ENCODE results near the gene PPM1H.

The PPM1H gene

GRCh38 chr12:62915204-62915529 lies 19.8 kb downstream of the PPM1H start:
- no peak overlapping the region for H3K4me3 ChIP-seq (ENCODE audit: low read depth, low read length)
- TF ChIP-seq CTCF (IDR thresholded peaks at IDR 0.05; ENCODE audit: borderline replicate concordance, insufficient read depth, low read depth, low read length): no peak

GRCh38 chr12:62914443-62915203 lies 20.3 kb downstream of the PPM1H start:
- no peak for TF ChIP-seq CTCF (IDR thresholded peaks at IDR 0.05; ENCODE audit: borderline replicate concordance, insufficient read depth, low read depth, low read length)

GRCh38 chr12:62913380-62913779 lies 21.6 kb downstream of the PPM1H start:
- no peak for TF ChIP-seq CTCF (IDR thresholded peaks at IDR 0.05; ENCODE audit: borderline replicate concordance, insufficient read depth, low read depth, low read length)
- no peak overlapping the region for H3K4me3 ChIP-seq (ENCODE audit: low read depth, low read length)

More at GRCh38 chr12:62914443-62915203, 20.3 kb downstream of the PPM1H start:
- no peak overlapping the region for H3K4me3 ChIP-seq (ENCODE audit: low read depth, low read length)

GRCh38 chr12:62912644-62913043 lies 22.3 kb downstream of the PPM1H start:
- no peak for TF ChIP-seq CTCF (IDR thresholded peaks at IDR 0.05; ENCODE audit: borderline replicate concordance, insufficient read depth, low read depth, low read length)
- no peak overlapping the region for H3K4me3 ChIP-seq (ENCODE audit: low read depth, low read length)

- TF ChIP-seq CTCF (IDR thresholded peaks at IDR 0.05; ENCODE audit: borderline replicate concordance, insufficient read depth, low read depth, low read length): no peak
- H3K4me3 ChIP-seq (ENCODE audit: low read depth, low read length): no peak overlapping the region
Measured at GRCh38 chr12:62911286-62911685, 23.7 kb downstream of the PPM1H start.

GRCh38 chr12:62910549-62911169 lies 24.3 kb downstream of the PPM1H start:
- TF ChIP-seq CTCF (IDR thresholded peaks at IDR 0.05; ENCODE audit: borderline replicate concordance, insufficient read depth, low read depth, low read length): no peak
- no peak overlapping the region for H3K4me3 ChIP-seq (ENCODE audit: low read depth, low read length)

- H3K4me3 ChIP-seq (ENCODE audit: low read depth, low read length): no peak overlapping the region
- no peak for TF ChIP-seq CTCF (IDR thresholded peaks at IDR 0.05; ENCODE audit: borderline replicate concordance, insufficient read depth, low read depth, low read length)
Measured at GRCh38 chr12:62909340-62909739, 25.6 kb downstream of the PPM1H start.

Measured in GM12875 (cell line).